Calu3 (cell line): Measurements from ENCODE around the gene BBS5. TPM values are rescaled to one million over a fixed set of nuclear protein-coding genes. Genes with fewer than 3 reads are reported as not detected.

Source experiments
- BruUV-seq: library from RNA; stranded (reverse); fragments of 400-500 nt; replicated peaks from 2 replicates; lab custom pipeline; 2021; lab: Mats Ljungman, UMichigan
- CTCF ChIA-PET: fragments of 300-600 bp; sonication (Branson Sonifier 250); formaldehyde crosslinking; loops from one replicate; lab custom pipeline; 2022; ENCODE audit warnings: antibody characterized with exemption; lab: Charles Lee
- DNase-seq: peaks from one replicate; pipeline ENCODE4 v3.0.0; 2022
- H3K27ac Mint-ChIP-seq: one replicate; pipeline ENCODE4 v1.8.0; 2022; ENCODE audit warnings: mixed read lengths; ENCODE audit not compliant: unreplicated experiment
- H3K27me3 Mint-ChIP-seq: one replicate; pipeline ENCODE4 v1.8.0; 2022; ENCODE audit warnings: mixed read lengths; ENCODE audit not compliant: unreplicated experiment
- H3K36me3 Mint-ChIP-seq: one replicate; pipeline ENCODE4 v1.8.0; 2022; ENCODE audit warnings: mild to moderate bottlenecking, moderate library complexity, mixed read lengths; ENCODE audit not compliant: insufficient read depth, unreplicated experiment
- H3K4me1 Mint-ChIP-seq: one replicate; pipeline ENCODE4 v1.8.0; 2022; ENCODE audit warnings: mild to moderate bottlenecking, low read depth, mixed read lengths; ENCODE audit not compliant: unreplicated experiment
- H3K4me3 Mint-ChIP-seq: one replicate; pipeline ENCODE4 v1.8.0; 2022; ENCODE audit warnings: mild to moderate bottlenecking, low read depth, moderate library complexity, mixed read lengths; ENCODE audit not compliant: unreplicated experiment
- H3K9me3 Mint-ChIP-seq: one replicate; pipeline ENCODE4 v1.8.0; 2022; ENCODE audit warnings: low read depth, mixed read lengths; ENCODE audit not compliant: unreplicated experiment
- CTCF ChIP-seq: fragments of 200-600 bp; IDR thresholded peaks from one replicate; pipeline ENCODE4 v1.8.0; 2022; ENCODE audit warnings: antibody characterized with exemption; ENCODE audit not compliant: unreplicated experiment
- intact Hi-C: fragments of 100-400 bp; cut with micrococcal nuclease; formaldehyde crosslinking; loops from one replicate; pipeline ENCODE4 v1.10.0; 2022; ENCODE audit not compliant: unreplicated experiment
- total RNA-seq: library from RNA; stranded (reverse); gene quantifications from 2 replicates; pipeline ENCODE4 v1.2.3, GENCODE V29; 2022

Gene BBS5
- total RNA-seq, 1 experiment from 2014 or later, result 3.3 TPM

- H3K9me3 Mint-ChIP-seq, result no peaks in the 10 kb centered on the region
- no TSS peak for BruUV-seq
- no peaks in the 10 kb centered on the region for H3K4me1 Mint-ChIP-seq
- H3K27me3 Mint-ChIP-seq, result no peaks in the 10 kb centered on the region
- no peak overlapping the region for H3K4me3 Mint-ChIP-seq
- CTCF ChIA-PET, result no interaction called here
- intact Hi-C loops, result no loop called here
- DNase-seq, result no peak
- no peak for TF ChIP-seq CTCF
- H3K36me3 Mint-ChIP-seq, result no peaks in the 10 kb centered on the region
- no peak overlapping the region for H3K27ac Mint-ChIP-seq
These were observed 18.2 kb upstream of the BBS5 start for GRCh38 chr2:169461143-169461542.

- no peak for DNase-seq
- Mint-ChIP-seq H3K4me1 (no peaks in the 10 kb centered on the region), H3K27me3 (no peaks in the 10 kb centered on the region), H3K27ac (no peak overlapping the region), H3K9me3 (no peaks in the 10 kb centered on the region), H3K4me3 (no peak overlapping the region), H3K36me3 (no peaks in the 10 kb centered on the region)
- intact Hi-C loops, result no loop called here
- BruUV-seq, result no TSS peak
- CTCF ChIA-PET, result interaction anchor here (1.0 kb wide), 1 partner anchor 11 kb away, joined by 5 read pairs; no protein-coding TSS in a partner anchor
- no peak for TF ChIP-seq CTCF
These were observed 16.2 kb upstream of the BBS5 start for GRCh38 chr2:169462896-169463695.

- Mint-ChIP-seq H3K27me3 (no peaks in the 10 kb centered on the region), H3K36me3 (no peaks in the 10 kb centered on the region), H3K9me3 (no peaks in the 10 kb centered on the region), H3K27ac (no peak overlapping the region), H3K4me1 (no peaks in the 10 kb centered on the region), H3K4me3 (no peak overlapping the region)
- no peak for DNase-seq
- no peak for TF ChIP-seq CTCF
- BruUV-seq, result no TSS peak
- CTCF ChIA-PET, result interaction anchor here (0.6 kb wide), 2 partner anchors 143 to 482 kb away, joined by 3 to 4 read pairs; no protein-coding TSS in a partner anchor
- intact Hi-C loops, result no loop called here
These were observed 14.8 kb upstream of the BBS5 start for GRCh38 chr2:169464466-169464865.

GRCh38 chr2:169464882-169465281 is 14.4 kb upstream of the BBS5 start:
- Mint-ChIP-seq H3K4me1 (no peaks in the 10 kb centered on the region), H3K27me3 (no peaks in the 10 kb centered on the region), H3K9me3 (no peaks in the 10 kb centered on the region), H3K4me3 (no peak overlapping the region), H3K27ac (no peak overlapping the region), H3K36me3 (no peaks in the 10 kb centered on the region)
- no TSS peak for BruUV-seq
- CTCF ChIA-PET, result interaction anchor here (0.6 kb wide), 1 partner anchor 482 kb away, joined by 4 read pairs; no protein-coding TSS in a partner anchor
- no peak for DNase-seq
- TF ChIP-seq CTCF, result no peak
- intact Hi-C loops, result no loop called here
